ENCODE results near the gene CLN6. TPM values are rescaled to one million over a fixed set of nuclear protein-coding genes. Genes with fewer than 3 reads are reported as not detected.
"Not testable (repeated sequence)": the region's sequence is repeated elsewhere in the genome, so short reads cannot be mapped to it uniquely, and the experiment has no call there.

Gene CLN6
- total RNA-seq, 1 experiment from 2014 or later, result 15.9 TPM

- in situ Hi-C loops (cut with HindIII; ENCODE audit: low pct_unique_long_range_greater_than_20kb, low sequenced_read_pairs), result no loop called here
- DNase-seq (ENCODE audit: low read depth), result no peak
Measured at GRCh38 chr15:68259883-68260282, 30.4 kb upstream of the CLN6 start.

DNA sequence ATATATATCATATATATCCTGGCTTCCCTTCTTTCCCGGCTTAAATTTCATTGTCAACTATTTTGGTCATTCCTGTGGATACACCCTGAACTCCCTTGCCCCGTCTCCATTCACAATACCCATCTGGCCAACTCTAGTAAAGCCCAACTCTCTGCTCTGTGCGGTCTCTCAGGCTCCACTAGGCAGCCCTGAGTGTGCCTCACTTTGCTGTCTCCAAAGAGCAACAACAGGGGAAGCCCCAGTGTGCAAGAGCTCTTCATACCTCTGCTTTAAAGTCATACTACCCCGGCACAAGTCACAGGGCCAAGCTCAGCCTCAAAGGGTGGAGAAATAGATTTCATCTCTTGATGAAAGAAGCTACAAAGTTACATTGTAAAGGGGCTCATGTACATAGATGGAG, 29.2 kb upstream of the CLN6 start:
- in situ Hi-C loops (cut with HindIII; ENCODE audit: low pct_unique_long_range_greater_than_20kb, low sequenced_read_pairs), result no loop called here
- DNase-seq (ENCODE audit: low read depth), result no peak

- in situ Hi-C loops (cut with HindIII; ENCODE audit: low pct_unique_long_range_greater_than_20kb, low sequenced_read_pairs), result no loop called here
- peak; percentile 95 for DNase-seq (ENCODE audit: low read depth)
Measured at GRCh38 chr15:68256675-68257450, 27.3 kb upstream of the CLN6 start.

DNA sequence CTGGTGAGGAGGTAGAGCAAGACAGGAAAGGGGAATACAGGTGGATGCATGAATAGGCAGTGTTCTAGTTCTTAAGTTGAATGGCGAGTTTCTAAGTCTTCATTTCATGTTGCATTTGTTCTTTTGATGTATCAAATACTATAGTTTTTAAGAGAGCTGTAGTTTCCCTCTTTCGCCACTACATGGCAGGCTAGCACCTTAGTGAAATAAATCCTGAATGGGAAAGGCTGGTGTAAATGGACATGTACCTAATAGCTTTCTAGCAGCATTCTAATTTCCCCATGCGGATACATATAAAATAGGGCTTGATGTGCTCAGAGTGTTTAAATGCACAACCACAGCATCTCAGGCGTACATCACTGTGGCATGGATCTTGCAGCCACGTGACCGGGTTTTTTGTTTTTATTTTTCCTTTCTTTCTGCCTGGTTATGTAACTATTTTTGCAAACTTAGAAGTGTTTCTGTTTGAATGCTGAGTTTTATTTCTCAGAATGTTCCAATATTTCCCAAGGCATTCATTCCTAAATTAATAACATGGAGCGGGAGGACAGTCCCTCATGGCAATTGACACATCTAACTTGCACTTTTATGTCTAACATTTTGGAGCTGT, 23.5 kb upstream of the CLN6 start:
- peak; percentile 47 for DNase-seq (ENCODE audit: low read depth)
- in situ Hi-C loops (cut with HindIII; ENCODE audit: low pct_unique_long_range_greater_than_20kb, low sequenced_read_pairs), result no loop called here

GRCh38 chr15:68249058-68249713, 19.7 kb upstream of the CLN6 start:
- in situ Hi-C loops (cut with HindIII; ENCODE audit: low pct_unique_long_range_greater_than_20kb, low sequenced_read_pairs), result no loop called here
- no peak for DNase-seq (ENCODE audit: low read depth)

DNA sequence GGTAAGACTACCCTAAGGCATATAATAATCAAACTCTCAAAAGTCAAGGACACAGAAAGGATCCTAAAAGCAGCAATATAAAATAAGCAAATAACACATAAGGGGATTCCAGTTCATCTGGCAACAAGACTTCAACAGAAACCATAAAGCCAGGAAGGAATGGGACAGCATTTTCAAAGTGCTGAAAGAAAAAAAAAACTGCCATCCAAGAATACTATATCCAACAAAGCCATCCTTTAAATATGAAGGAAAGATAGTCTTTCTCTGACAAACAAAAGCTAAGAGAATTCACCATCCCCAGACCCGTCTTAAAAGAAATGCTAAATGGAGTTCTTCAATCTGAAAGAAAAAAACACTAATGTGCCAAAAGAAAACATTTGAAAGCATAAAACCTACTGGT, 14.7 kb upstream of the CLN6 start:
- no peak for DNase-seq (ENCODE audit: low read depth)
- in situ Hi-C loops (cut with HindIII; ENCODE audit: low pct_unique_long_range_greater_than_20kb, low sequenced_read_pairs), result no loop called here

DNA sequence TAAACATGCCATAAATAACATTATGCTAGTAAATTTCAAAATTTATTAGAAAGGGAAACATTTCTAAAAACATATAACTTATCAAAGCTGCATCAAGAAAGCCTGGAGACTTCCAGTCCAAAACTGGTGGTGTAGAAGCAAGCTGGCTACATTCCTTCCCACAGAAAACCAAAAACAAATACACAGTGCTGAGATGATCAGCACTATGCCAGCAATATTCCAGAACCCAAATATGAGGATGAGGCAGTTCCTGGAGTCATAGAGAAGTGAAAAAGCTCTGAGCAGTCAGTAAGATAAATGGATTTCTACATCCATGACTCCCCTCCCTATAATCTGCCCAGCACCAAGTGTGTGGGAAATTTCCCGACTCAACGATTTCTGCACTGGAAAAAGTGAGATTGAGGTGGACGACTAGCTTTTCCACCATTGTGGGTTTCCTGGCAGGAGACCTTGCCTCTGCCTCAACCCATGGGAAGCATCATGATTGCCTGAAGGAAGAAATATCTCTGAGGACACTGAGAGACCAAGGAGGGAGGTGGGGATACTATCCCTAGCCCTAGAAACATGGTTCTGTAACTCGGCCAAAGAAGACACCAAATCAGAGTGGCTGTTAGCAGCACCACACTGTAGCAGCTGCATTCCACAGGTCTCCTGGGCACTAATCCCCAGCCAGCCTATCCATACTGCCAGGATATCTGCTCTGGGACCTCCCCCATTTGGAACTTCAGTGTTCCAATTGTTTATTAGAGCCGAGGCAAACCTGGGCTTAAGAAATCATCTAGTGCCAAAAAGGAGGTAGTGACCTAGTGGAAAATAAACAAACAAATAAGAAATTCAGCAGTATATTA, 11.8 kb upstream of the CLN6 start:
- in situ Hi-C loops (cut with HindIII; ENCODE audit: low pct_unique_long_range_greater_than_20kb, low sequenced_read_pairs), result no loop called here
- no peak for DNase-seq (ENCODE audit: low read depth)

DNA sequence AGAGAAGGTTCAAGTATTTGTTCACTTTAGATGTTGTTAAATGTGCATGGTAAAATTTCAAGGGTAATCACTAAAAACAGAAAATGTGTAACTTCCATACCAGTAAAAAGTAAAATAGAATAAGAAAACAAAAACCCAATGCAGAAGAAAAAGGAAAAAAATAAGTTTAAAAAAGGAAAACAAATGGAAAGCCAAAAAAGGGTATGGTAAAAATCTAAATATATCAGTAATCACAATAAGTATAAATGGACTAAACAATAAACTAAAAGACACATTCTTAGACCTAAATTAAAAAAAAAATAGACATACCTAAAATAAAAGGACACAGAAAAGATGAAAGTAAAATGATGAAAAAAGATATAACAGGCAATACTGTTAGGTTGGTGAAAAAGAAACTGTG, 9.5 kb upstream of the CLN6 start:
- in situ Hi-C loops (cut with HindIII; ENCODE audit: low pct_unique_long_range_greater_than_20kb, low sequenced_read_pairs), result no loop called here
- DNase-seq (ENCODE audit: low read depth), result no peak

DNA sequence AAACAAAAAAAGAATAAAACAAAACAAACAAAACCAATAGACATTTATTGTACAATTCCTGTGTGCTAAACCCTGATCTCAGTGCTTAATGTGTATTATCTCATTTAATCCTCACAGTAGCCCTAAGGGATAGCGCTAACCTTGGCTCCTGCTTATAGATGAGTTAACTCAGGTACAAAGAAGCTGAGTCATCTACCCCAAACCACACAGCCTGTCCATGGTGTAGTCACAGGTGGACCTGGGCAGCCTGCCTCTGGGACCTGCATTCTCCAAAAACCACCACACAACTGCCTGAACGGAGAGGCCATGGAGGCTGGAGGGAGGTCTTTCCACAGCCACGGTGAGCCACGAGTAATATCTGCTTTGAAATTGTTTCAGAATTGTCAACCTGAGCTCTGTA, 5.5 kb upstream of the CLN6 start:
- DNase-seq (ENCODE audit: low read depth), result no peak
- in situ Hi-C loops (cut with HindIII; ENCODE audit: low pct_unique_long_range_greater_than_20kb, low sequenced_read_pairs), result no loop called here

GRCh38 chr15:68234520-68234919, 5.0 kb upstream of the CLN6 start:
- in situ Hi-C loops (cut with HindIII; ENCODE audit: low pct_unique_long_range_greater_than_20kb, low sequenced_read_pairs); DNase-seq (ENCODE audit: low read depth): not testable (repeated sequence)

GRCh38 chr15:68234060-68234459, 4.5 kb upstream of the CLN6 start:
- in situ Hi-C loops (cut with HindIII; ENCODE audit: low pct_unique_long_range_greater_than_20kb, low sequenced_read_pairs), result no loop called here
- DNase-seq (ENCODE audit: low read depth), result no peak

DNA sequence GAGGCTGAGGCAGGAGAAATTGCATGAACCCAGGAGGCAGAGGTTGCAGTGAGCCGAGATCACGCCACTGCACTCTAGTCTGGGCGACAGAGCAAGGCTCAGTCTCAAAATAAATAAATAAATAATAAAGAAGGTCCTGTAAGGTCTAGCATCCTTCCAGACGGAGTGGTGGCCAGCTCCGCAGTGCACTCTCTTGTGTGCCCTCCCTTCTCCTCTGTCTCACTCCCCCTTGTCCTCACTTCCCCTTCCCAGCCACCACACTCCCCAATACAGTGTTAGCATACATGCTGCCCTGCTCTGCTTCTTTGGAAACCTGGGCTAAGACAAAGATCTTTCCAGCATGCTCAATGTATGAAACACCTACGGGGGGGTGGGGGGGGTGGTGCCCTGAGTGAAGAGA, 3.4 kb upstream of the CLN6 start:
- in situ Hi-C loops (cut with HindIII; ENCODE audit: low pct_unique_long_range_greater_than_20kb, low sequenced_read_pairs), result no loop called here

DNA sequence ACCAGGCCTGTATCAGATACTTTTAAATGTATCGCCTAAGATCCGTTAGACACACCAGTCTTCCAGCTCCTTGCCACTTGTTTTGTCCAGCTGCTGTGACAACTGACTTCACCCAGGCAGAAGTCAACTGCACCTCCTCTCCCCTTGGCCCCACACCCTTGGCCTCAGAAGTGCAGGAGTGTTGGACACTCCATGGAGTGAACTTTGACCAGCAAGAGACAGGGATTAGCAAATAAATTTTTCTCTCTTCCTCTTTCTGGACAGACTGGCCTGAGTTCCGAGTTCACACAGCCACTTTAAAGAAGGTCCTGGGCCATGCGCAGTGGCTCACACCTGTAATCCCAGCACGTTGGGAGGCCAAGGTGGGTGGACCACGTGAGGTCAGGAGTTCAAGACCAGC, 2.9 kb upstream of the CLN6 start:
- no peak for DNase-seq (ENCODE audit: low read depth)
- in situ Hi-C loops (cut with HindIII; ENCODE audit: low pct_unique_long_range_greater_than_20kb, low sequenced_read_pairs), result no loop called here

More for the DNA sequence above, 3.4 kb upstream of the CLN6 start:
- no peak for DNase-seq (ENCODE audit: low read depth)

- in situ Hi-C loops (cut with HindIII; ENCODE audit: low pct_unique_long_range_greater_than_20kb, low sequenced_read_pairs), result no loop called here
- no peak for DNase-seq (ENCODE audit: low read depth)
Measured at GRCh38 chr15:68231102-68231818, 1.7 kb upstream of the CLN6 start.

DNA sequence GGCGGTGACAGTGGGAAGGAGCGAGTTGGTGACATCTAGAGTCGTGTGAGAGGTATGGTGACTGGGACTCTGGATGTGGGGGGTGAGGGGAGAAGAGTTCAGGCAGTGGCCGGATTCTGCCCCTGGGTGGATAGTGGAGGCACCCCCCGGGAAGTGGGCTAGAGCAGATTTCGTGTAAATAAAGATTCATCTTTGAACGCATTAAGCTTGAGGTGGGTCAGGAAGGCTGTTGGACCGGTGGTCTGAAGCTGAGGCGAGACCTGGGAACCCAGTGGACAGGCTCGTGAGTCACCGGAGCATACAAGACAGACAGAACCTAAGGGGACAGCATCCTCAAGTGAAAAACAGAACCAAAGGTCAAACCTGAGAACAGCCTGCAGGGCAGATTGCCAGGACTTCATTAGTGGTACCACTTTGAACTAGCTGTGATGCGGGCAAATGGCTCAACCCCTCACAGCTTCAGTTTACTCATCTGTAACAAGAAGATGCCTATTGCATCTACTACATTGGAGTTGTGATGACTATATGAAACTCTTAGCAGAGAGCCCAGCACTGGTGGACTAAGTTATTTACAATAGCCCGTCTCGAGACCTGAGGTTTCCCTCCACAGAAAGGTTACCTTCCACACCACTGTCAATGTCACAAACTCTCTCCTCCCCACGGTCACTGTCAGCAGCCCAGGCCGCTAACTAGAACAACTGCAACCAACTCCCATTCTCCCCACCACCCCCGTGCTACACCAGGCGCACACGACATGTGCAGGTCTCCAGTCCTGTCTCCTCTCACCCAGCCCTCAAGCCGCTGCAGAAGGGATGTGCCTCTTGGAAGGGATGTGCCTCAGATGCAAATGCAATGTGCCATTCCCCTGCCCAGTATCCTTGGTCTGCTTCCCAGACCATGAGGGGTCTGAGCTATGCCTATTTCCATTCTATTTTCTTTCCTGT, 901 bp upstream of the CLN6 start:
- in situ Hi-C loops (cut with HindIII; ENCODE audit: low pct_unique_long_range_greater_than_20kb, low sequenced_read_pairs), result no loop called here
- no peak for DNase-seq (ENCODE audit: low read depth)

DNA sequence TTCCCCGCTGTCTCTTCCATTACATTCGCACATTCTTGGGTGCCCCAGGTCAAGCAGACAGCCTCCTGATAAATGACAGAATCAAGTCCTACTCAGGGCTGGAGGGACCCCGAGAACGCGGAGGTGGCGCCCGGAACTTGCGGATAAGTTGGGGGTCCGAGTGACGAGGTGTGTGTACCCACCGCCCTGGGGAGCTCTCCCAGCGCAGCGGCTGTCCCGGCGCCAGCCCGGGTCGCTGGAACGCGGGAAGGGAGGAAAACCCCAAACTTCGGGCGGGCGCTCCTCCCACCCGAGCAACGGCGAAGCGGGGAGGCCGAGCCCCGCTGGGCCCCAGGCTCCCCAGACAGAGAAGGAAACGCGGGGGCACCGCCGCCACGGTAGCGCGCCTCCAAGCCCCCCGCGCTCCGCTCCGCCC, 550 bp downstream of the CLN6 start:
- no peak for DNase-seq (ENCODE audit: low read depth)
- in situ Hi-C loops (cut with HindIII; ENCODE audit: low pct_unique_long_range_greater_than_20kb, low sequenced_read_pairs), result no loop called here
